Measurements from ENCODE around the gene NUCKS1.

DNA sequence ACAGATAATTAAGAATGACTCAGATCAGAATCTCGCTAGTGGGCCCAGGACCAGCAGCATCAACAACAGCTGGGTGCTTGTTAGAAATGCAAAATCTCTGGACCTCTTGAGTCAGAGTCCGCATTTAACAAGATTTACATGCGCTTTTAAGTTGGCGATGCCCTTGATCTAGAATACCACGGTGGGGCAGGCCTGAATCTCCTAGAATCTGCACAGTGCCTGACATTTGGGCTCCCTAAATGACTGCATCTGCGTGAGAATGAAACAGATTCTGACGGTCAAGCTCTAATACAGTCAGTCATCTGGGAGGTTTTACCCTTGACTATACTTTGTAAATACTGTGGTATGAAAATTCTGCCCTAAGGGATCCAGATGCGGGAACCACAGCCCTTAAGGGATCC is 42.5 kb upstream of the NUCKS1 start:
- TF ChIP-seq, protein P1, sequence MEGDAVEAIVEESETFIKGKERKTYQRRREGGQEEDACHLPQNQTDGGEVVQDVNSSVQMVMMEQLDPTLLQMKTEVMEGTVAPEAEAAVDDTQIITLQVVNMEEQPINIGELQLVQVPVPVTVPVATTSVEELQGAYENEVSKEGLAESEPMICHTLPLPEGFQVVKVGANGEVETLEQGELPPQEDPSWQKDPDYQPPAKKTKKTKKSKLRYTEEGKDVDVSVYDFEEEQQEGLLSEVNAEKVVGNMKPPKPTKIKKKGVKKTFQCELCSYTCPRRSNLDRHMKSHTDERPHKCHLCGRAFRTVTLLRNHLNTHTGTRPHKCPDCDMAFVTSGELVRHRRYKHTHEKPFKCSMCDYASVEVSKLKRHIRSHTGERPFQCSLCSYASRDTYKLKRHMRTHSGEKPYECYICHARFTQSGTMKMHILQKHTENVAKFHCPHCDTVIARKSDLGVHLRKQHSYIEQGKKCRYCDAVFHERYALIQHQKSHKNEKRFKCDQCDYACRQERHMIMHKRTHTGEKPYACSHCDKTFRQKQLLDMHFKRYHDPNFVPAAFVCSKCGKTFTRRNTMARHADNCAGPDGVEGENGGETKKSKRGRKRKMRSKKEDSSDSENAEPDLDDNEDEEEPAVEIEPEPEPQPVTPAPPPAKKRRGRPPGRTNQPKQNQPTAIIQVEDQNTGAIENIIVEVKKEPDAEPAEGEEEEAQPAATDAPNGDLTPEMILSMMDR (conservative IDR thresholded peaks at IDR 0.05; ENCODE audit: low read length) = no peak
- no peak for TF ChIP-seq EZH2phosphoT487 (IDR thresholded peaks at IDR 0.05; ENCODE audit: borderline replicate concordance, low read depth, low read length)
